ENCODE data around the gene ATF6.

- TF ChIP-seq CTCF (IDR thresholded peaks at IDR 0.05) (no peak), POLR2A (IDR thresholded peaks at IDR 0.05) (no peak)
These were observed 73.5 kb downstream of the ATF6 start for GRCh38 chr1:161839591-161839990.
